Panc1 (cell line): Measurements from ENCODE around the gene PRMT5.
A peak's percentile ranks its signal among the peaks of the same experiment; 100 is the strongest.

ENCODE experiments used
- CTCF ChIP-seq: fragments of 450-650 bp; IDR thresholded peaks from 2 replicates; pipeline ENCODE4 v1.5.1; 2017; ENCODE audit warnings: mild to moderate bottlenecking
- POLR2AphosphoS5 ChIP-seq: IDR thresholded peaks from 2 replicates; pipeline ENCODE4 v1.6.1; 2012; ENCODE audit warnings: mild to moderate bottlenecking, low read depth, low read length, moderate library complexity
- REST ChIP-seq, 2 experiments: IDR thresholded peaks; 2 replicates each; pipeline ENCODE4 v1.6.1; 2011 to 2012; ENCODE audit warnings: low read depth in 2 of 2, control low read depth in 1 of 2, low read length in 1 of 2, mild to moderate bottlenecking in 1 of 2, moderate library complexity in 1 of 2; ENCODE audit not compliant: insufficient read depth in 1 of 2
- TCF7L2 ChIP-seq: IDR thresholded peaks from 2 replicates; pipeline ENCODE4 v1.6.1; 2011; ENCODE audit warnings: mild to moderate bottlenecking, low read depth, low read length, inconsistent platforms

GRCh38 chr14:22900081-22900799, 28.9 kb downstream of the PRMT5 start:
- peak; percentile 77 for TF ChIP-seq CTCF
- TF ChIP-seq TCF7L2 = no peak
- no peak for TF ChIP-seq REST (IDR thresholded peaks at IDR 0.05; ENCODE audit: insufficient read depth in 1 of 2, low read depth in 2 of 2, low read length in 1 of 2)
- TF ChIP-seq POLR2AphosphoS5 = no peak
